ENCODE measurements around the gene AJAP1. TPM values are rescaled to one million over a fixed set of nuclear protein-coding genes. Genes with fewer than 3 reads are reported as not detected.

The AJAP1 gene
- total and polyA plus RNA-seq, 10 of the 15 experiments (the other 5 are each of a cell fraction or from before 2014, with no cell fraction given) = not detected

GRCh38 chr1:4656533-4657140, 2.2 kb downstream of the AJAP1 start:
- DNase-seq (ENCODE audit: low read depth, low spot score) (no peak), FAIRE-seq (no peak), ATAC-seq (no peak)
- no peak overlapping the region for H3K27ac ChIP-seq (ENCODE audit: control insufficient read depth, insufficient read depth)
- ChIA-PET RAD21 (ENCODE audit: unreplicated experiment) (no interaction called here), CTCF (no interaction called here), SMC1A (ENCODE audit: uncharacterized antibody, unreplicated experiment) (interaction anchor here (1.8 kb wide), 1 partner anchor 167 kb away, joined by 4 read pairs; no protein-coding TSS in a partner anchor), POLR2A (no interaction called here)
- no peaks in the 10 kb centered on the region for H4K20me1 ChIP-seq (ENCODE audit: control insufficient read depth, insufficient read depth)
- TF ChIP-seq DPF2 (IDR thresholded peaks at IDR 0.05) = no peak
- no peak for TF ChIP-seq ATF2 (IDR thresholded peaks at IDR 0.05; ENCODE audit: low read length)
- no peak for TF ChIP-seq FOXM1 (IDR thresholded peaks at IDR 0.05; ENCODE audit: low read depth, low read length)
- TF ChIP-seq MYB (IDR thresholded peaks at IDR 0.05; ENCODE audit: borderline replicate concordance, low read depth, low read length) = no peak
- no peak for TF ChIP-seq POLR2AphosphoS5 (IDR thresholded peaks at IDR 0.05; ENCODE audit: low read length)
- TF ChIP-seq BRCA1 (IDR thresholded peaks at IDR 0.05; ENCODE audit: low read depth, low read length) = no peak
- TF ChIP-seq PAX8 (IDR thresholded peaks at IDR 0.05) = no peak
- TF ChIP-seq JUND (IDR thresholded peaks at IDR 0.05; ENCODE audit: low read depth, low read length) = no peak
- TF ChIP-seq BCL11A (IDR thresholded peaks at IDR 0.05; ENCODE audit: low read depth, low read length) = no peak
- no peak for TF ChIP-seq ETV6 (conservative IDR thresholded peaks at IDR 0.05 in 1 of 2, IDR thresholded peaks at IDR 0.05 in 1 of 2; ENCODE audit: borderline replicate concordance in 1 of 2, low read depth in 1 of 2)
- TF ChIP-seq RCOR1 (conservative IDR thresholded peaks at IDR 0.05; ENCODE audit: low read depth, low read length) = no peak
- H3K9ac ChIP-seq (ENCODE audit: control insufficient read depth, insufficient read depth, low read length) = no peak overlapping the region
- H3K4me1 ChIP-seq (ENCODE audit: control insufficient read depth, insufficient read depth, low read length) = no peaks in the 10 kb centered on the region
- intact Hi-C loops (cut with micrococcal nuclease; ENCODE audit: unreplicated experiment) = loop anchor here (2.0 kb wide), 1 partner anchor 170 kb away; no protein-coding TSS in a partner anchor
- peaks cover 0 to 6% of the 10 kb centered on the region in 2 experiments; a peak in 3 of 4 replicates for H3K27me3 ChIP-seq (replicated peaks in 1 of 2; ENCODE audit: control insufficient read depth in 2 of 2, insufficient read depth in 2 of 2, low read length in 1 of 2)
- no peak overlapping the region for H2AFZ ChIP-seq (ENCODE audit: control insufficient read depth, low read depth, low read length)
- BruUV-seq (replicated peaks) = no TSS peak
- in situ Hi-C loops (cut with MboI) = loop anchor here (10.0 kb wide), 1 partner anchor 168 kb away; no protein-coding TSS in a partner anchor
- H3K36me3 ChIP-seq (ENCODE audit: control insufficient read depth in 2 of 2, insufficient read depth in 2 of 2, low read length in 1 of 2) = no peaks in the 10 kb centered on the region
- H3K79me2 ChIP-seq (ENCODE audit: control insufficient read depth, insufficient read depth, low read length) = no peaks in the 10 kb centered on the region
- 16% methylated on average over 17 of the region's 17 CpGs for WGBS (ENCODE audit: insufficient coverage, insufficient replicate concordance, low lambda C conversion rate, missing lambda C conversion rate)
- H3K9me3 ChIP-seq (replicated peaks; ENCODE audit: control insufficient read depth, insufficient read depth, low read length) = no peaks in the 10 kb centered on the region
- no peak overlapping the region for H3K4me2 ChIP-seq (ENCODE audit: control insufficient read depth, insufficient read depth)
- H3K4me3 ChIP-seq = no peak overlapping the region
